ENCODE data around the gene TMPRSS4. TPM values are rescaled to one million over a fixed set of nuclear protein-coding genes. Genes with fewer than 3 reads are reported as not detected.

The TMPRSS4 gene
- total and polyA plus RNA-seq, 9 of the 15 experiments (the other 6 are each of a cell fraction or from before 2014, with no cell fraction given) = 4.0 to 10.0 (median 5.6) TPM

DNA sequence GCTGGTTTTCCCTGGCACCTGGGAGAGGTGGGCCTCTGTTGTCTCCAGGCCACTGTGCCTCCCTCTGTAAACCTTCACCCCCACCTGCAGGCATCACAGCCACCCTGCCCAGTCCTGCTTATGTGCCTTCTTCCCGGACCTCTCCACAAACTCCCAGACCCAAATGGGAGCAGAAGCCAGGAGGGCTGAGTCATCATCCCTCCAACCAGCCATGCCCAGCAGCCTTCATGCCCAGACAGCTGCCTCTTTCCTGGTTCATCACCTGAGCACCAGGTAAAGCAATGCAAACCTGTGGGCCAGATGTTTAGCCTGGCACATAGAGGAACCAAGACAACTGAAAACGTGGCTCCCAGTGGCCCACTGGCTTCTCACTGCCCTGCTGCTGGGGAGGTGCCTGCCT lies 2.1 kb upstream of the TMPRSS4 start:
- intact Hi-C loops (cut with micrococcal nuclease) = no loop called here
- H3K27ac ChIP-seq (ENCODE audit: extremely low read depth, low read depth, low read length) = no peak overlapping the region
- peaks cover 0 to 23% of the 10 kb centered on the region in 2 experiments; a peak in 4 of 5 replicates for H3K27me3 ChIP-seq (ENCODE audit: control insufficient read depth in 2 of 2, insufficient read depth in 2 of 2, low read length in 2 of 2)
- ATAC-seq (no peak), FAIRE-seq (no peak), DNase-seq (ENCODE audit: extremely low read depth in 1 of 4, low spot score in 3 of 4) (no peak)
- H3K36me3 ChIP-seq (ENCODE audit: control insufficient read depth, insufficient read depth, low read length) = no peaks in the 10 kb centered on the region
- no peaks in the 10 kb centered on the region for H3K79me2 ChIP-seq (ENCODE audit: control insufficient read depth, insufficient read depth, low read length)
- H3K4me1 ChIP-seq (replicated peaks in 1 of 2; ENCODE audit: control insufficient read depth in 2 of 2, insufficient read depth in 2 of 2, low read length in 2 of 2) = peaks cover 15 to 31% of the 10 kb centered on the region in 2 experiments; a peak in 4 of 5 replicates
- no peak overlapping the region for H3K4me3 ChIP-seq
- no peak overlapping the region for H3K4me2 ChIP-seq (ENCODE audit: insufficient read depth, low read length)
- in situ Hi-C loops (cut with MboI) = no loop called here
- H3K9me3 ChIP-seq (replicated peaks; ENCODE audit: control insufficient read depth, insufficient read depth, low read depth, low read length) = no peaks in the 10 kb centered on the region
- H4K20me1 ChIP-seq (replicated peaks; ENCODE audit: control insufficient read depth, insufficient read depth, low read length) = no peaks in the 10 kb centered on the region
- no TSS peak for BruUV-seq (replicated peaks)
- WGBS (ENCODE audit: insufficient coverage, low coverage, missing lambda C conversion rate) = 0% methylated on average over 1 of the region's 2 CpGs
- H2AFZ ChIP-seq (ENCODE audit: low read depth, low read length) = no peak overlapping the region
- TF ChIP-seq BCOR (IDR thresholded peaks at IDR 0.05) (no peak), ZNF316 (IDR thresholded peaks at IDR 0.05) (peak; percentile 24; the same call in 1 of the 2 replicates), CBX1 (IDR thresholded peaks at IDR 0.05; ENCODE audit: low read depth) (no peak)
- CTCF ChIA-PET (ENCODE audit: low intra/inter-chr PET ratio) = no interaction called here
- POLR2A ChIA-PET = interaction anchor here (0.7 to 1.2 kb wide), 4 partner anchors 9 to 514 kb away, joined by 3 to 4 read pairs (median 3); no protein-coding TSS in a partner anchor
- no peaks in the 10 kb centered on the region for H3K9me1 ChIP-seq (ENCODE audit: control insufficient read depth, insufficient read depth, low read length)
- no peak overlapping the region for H3K9ac ChIP-seq (ENCODE audit: insufficient read depth in 1 of 2, low read depth in 2 of 2, low read length in 2 of 2)

DNA sequence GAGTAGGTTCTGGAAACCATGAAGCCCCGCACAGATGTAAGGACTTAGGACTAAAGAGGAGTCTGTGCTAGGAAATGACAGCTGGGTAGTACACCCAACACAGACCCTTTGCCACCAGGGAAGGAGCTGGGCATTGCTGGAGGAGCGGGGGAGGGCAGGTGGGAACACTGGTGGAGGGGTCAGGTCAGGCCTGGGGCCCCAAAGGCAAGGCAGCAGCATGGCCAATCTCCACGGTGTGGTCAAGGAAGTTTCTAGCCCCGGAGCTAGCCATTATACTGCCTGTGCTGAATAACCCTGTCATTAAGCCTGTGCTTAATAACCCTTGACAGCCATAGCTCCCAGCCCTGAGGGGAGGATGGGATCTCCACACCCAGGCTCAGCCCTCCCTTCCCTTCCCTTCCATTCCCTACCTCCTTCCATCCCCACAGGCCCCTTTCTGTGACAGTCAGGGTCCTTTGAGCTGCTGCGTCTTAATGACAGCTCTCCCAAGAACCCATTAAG lies 2.1 kb downstream of the TMPRSS4 start:
- ChIA-PET CTCF (ENCODE audit: low intra/inter-chr PET ratio) (no interaction called here), POLR2A (interaction anchor here (0.6 to 1.0 kb wide), 6 partner anchors 11 to 986 kb away, joined by 3 to 5 read pairs (median 3); no protein-coding TSS in a partner anchor)
- no peak overlapping the region for H3K4me2 ChIP-seq (ENCODE audit: insufficient read depth, low read length)
- intact Hi-C loops (cut with micrococcal nuclease) = no loop called here
- in situ Hi-C loops (cut with MboI) = no loop called here
- H3K9ac ChIP-seq (ENCODE audit: insufficient read depth in 1 of 2, low read depth in 2 of 2, low read length in 2 of 2) = no peak overlapping the region; a peak in 1 of 4 replicates
- H3K36me3 ChIP-seq (ENCODE audit: control insufficient read depth, insufficient read depth, low read length) = no peaks in the 10 kb centered on the region
- no peak overlapping the region for H3K4me3 ChIP-seq
- H3K27ac ChIP-seq (ENCODE audit: extremely low read depth, low read depth, low read length) = no peak overlapping the region
- TF ChIP-seq SUPT5H (IDR thresholded peaks at IDR 0.05) (no peak), RNF2 (IDR thresholded peaks at IDR 0.05) (no peak), NR1H2 (CRISPR knock-in tag; IDR thresholded peaks at IDR 0.05) (no peak), ZNF561 (CRISPR knock-in tag; conservative IDR thresholded peaks at IDR 0.05) (no peak), HNRNPH1 (optimal IDR thresholded peaks at IDR 0.05; ENCODE audit: low read depth, low read length) (no peak), E2F3 (CRISPR knock-in tag; IDR thresholded peaks at IDR 0.05) (no peak), TCF7 (IDR thresholded peaks at IDR 0.05; ENCODE audit: borderline replicate concordance) (no peak), ZNF586 (CRISPR knock-in tag; conservative IDR thresholded peaks at IDR 0.05) (no peak), ZNF696 (CRISPR knock-in tag; conservative IDR thresholded peaks at IDR 0.05) (no peak), ASH1L (IDR thresholded peaks at IDR 0.05; ENCODE audit: borderline replicate concordance, low read depth, partially characterized antibody) (no peak), ETV5 (CRISPR knock-in tag; IDR thresholded peaks at IDR 0.05; ENCODE audit: low read depth) (no peak), NCOR1 (IDR thresholded peaks at IDR 0.05) (no peak), SNIP1 (IDR thresholded peaks at IDR 0.05; ENCODE audit: low read depth) (no peak), MAFK (IDR thresholded peaks at IDR 0.05; ENCODE audit: low read length) (no peak)
- TF ChIP-seq, protein P1, sequence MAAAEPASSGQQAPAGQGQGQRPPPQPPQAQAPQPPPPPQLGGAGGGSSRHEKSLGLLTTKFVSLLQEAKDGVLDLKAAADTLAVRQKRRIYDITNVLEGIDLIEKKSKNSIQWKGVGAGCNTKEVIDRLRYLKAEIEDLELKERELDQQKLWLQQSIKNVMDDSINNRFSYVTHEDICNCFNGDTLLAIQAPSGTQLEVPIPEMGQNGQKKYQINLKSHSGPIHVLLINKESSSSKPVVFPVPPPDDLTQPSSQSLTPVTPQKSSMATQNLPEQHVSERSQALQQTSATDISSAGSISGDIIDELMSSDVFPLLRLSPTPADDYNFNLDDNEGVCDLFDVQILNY (CRISPR knock-in tag; IDR thresholded peaks at IDR 0.05) = no peak
- H4K20me1 ChIP-seq (replicated peaks; ENCODE audit: control insufficient read depth, insufficient read depth, low read length) = no peaks in the 10 kb centered on the region
- H3K9me3 ChIP-seq (replicated peaks; ENCODE audit: control insufficient read depth, insufficient read depth, low read depth, low read length) = no peaks in the 10 kb centered on the region
- H2AFZ ChIP-seq (ENCODE audit: low read depth, low read length) = no peak overlapping the region
- H3K4me1 ChIP-seq (replicated peaks in 1 of 2; ENCODE audit: control insufficient read depth in 2 of 2, insufficient read depth in 2 of 2, low read length in 2 of 2) = peaks cover 8 to 30% of the 10 kb centered on the region in 2 experiments; a peak in 4 of 5 replicates
- BruUV-seq (replicated peaks) = no TSS peak
- FAIRE-seq = no peak
- no peak for ATAC-seq
- no peaks in the 10 kb centered on the region for H3K9me1 ChIP-seq (ENCODE audit: control insufficient read depth, insufficient read depth, low read length)
- WGBS (ENCODE audit: insufficient coverage, low coverage, missing lambda C conversion rate) = 17% methylated on average over 5 of the region's 5 CpGs
- H3K27me3 ChIP-seq (ENCODE audit: control insufficient read depth in 2 of 2, insufficient read depth in 2 of 2, low read length in 2 of 2) = peaks cover 0 to 24% of the 10 kb centered on the region in 2 experiments; a peak in 3 of 5 replicates
- no peaks in the 10 kb centered on the region for H3K79me2 ChIP-seq (ENCODE audit: control insufficient read depth, insufficient read depth, low read length)
- DNase-seq (ENCODE audit: extremely low read depth in 1 of 4, low spot score in 3 of 4) = no peak
